ENCODE measurements around the gene CMTR1. TPM values are rescaled to one million over a fixed set of nuclear protein-coding genes. Genes with fewer than 3 reads are reported as not detected.

Gene CMTR1
- total RNA-seq, 4 donors from 2014 or later: 35.1 to 49.2 (median 41.4) TPM

GRCh38 chr6:37456126-37456525, 23.1 kb downstream of the CMTR1 start:
- H3K36me3 ChIP-seq: peaks cover 0 to 88% of the 10 kb centered on the region in 2 donors
- H3K27ac ChIP-seq: no peak overlapping the region
- peaks cover 0 to 32% (median 0%) of the 10 kb centered on the region in 3 donors for H3K4me1 ChIP-seq
- H3K9me3 ChIP-seq: no peaks in the 10 kb centered on the region
- WGBS, 2 donors (ENCODE audit: low coverage in 1 of 2): 52 to 61% methylated on average over 4 to 5 of the region's 6 CpGs
- no peak for ATAC-seq
- H3K4me3 ChIP-seq: no peak overlapping the region
- H3K27me3 ChIP-seq: no peaks in the 10 kb centered on the region
- TF ChIP-seq EP300 (IDR thresholded peaks at IDR 0.05): no peak
- no peak for TF ChIP-seq POLR2A (IDR thresholded peaks at IDR 0.05)
- no peak for TF ChIP-seq POLR2AphosphoS5 (IDR thresholded peaks at IDR 0.05)
- TF ChIP-seq, protein P1, sequence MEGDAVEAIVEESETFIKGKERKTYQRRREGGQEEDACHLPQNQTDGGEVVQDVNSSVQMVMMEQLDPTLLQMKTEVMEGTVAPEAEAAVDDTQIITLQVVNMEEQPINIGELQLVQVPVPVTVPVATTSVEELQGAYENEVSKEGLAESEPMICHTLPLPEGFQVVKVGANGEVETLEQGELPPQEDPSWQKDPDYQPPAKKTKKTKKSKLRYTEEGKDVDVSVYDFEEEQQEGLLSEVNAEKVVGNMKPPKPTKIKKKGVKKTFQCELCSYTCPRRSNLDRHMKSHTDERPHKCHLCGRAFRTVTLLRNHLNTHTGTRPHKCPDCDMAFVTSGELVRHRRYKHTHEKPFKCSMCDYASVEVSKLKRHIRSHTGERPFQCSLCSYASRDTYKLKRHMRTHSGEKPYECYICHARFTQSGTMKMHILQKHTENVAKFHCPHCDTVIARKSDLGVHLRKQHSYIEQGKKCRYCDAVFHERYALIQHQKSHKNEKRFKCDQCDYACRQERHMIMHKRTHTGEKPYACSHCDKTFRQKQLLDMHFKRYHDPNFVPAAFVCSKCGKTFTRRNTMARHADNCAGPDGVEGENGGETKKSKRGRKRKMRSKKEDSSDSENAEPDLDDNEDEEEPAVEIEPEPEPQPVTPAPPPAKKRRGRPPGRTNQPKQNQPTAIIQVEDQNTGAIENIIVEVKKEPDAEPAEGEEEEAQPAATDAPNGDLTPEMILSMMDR (IDR thresholded peaks at IDR 0.05): no peak

DNA sequence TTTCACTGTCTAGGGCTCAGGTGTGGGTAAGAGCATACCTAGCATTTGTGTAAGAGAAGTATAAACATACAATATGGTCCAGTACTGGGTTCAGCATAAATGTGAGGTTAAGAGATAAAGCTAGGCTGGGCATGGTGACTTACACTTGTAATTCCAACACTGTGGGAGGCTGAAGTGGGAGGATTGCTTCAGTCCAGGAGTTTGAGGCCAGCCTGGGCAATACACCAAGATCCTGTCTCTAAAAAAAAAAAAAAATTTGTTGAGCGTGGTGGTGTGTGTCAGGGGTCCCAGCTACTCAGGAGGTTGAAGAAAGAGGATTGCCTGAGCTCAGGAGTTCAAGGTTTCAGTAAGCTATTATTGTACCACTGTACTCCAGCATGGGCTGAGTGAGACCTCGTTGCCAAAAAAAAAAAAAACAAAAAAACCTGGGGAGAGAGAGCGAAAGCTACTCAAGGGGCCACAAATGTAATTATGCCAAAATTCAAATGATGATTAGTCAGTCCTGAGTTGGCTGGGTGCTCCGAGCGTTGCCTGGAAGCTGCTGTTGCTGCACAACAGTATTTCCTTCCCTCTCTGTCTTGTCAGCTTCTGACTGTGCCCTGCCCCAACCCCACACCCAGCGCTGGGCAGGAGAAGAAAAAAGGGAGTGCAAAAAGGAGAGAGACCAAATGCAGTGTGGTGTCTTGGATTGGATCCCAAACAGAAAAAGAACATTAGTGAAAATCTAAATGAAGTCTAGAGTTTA, 24.0 kb downstream of the CMTR1 start:
- 9 to 35% methylated on average over 5 to 6 of the region's 6 CpGs for WGBS, 2 donors (ENCODE audit: low coverage in 1 of 2)
- peak; percentile 58 for ATAC-seq
- TF ChIP-seq EP300 (IDR thresholded peaks at IDR 0.05): no peak
- TF ChIP-seq, protein P1 (IDR thresholded peaks at IDR 0.05): no peak
- TF ChIP-seq POLR2AphosphoS5 (IDR thresholded peaks at IDR 0.05): peak; percentile 22
- peaks cover 0 to 32% (median 0%) of the 10 kb centered on the region in 3 donors for H3K4me1 ChIP-seq
- H3K27ac ChIP-seq: no peak overlapping the region
- H3K36me3 ChIP-seq: peaks cover 1 to 88% of the 10 kb centered on the region in 2 donors
- no peaks in the 10 kb centered on the region for H3K9me3 ChIP-seq
- no peaks in the 10 kb centered on the region for H3K27me3 ChIP-seq
- no peak overlapping the region for H3K4me3 ChIP-seq

DNA sequence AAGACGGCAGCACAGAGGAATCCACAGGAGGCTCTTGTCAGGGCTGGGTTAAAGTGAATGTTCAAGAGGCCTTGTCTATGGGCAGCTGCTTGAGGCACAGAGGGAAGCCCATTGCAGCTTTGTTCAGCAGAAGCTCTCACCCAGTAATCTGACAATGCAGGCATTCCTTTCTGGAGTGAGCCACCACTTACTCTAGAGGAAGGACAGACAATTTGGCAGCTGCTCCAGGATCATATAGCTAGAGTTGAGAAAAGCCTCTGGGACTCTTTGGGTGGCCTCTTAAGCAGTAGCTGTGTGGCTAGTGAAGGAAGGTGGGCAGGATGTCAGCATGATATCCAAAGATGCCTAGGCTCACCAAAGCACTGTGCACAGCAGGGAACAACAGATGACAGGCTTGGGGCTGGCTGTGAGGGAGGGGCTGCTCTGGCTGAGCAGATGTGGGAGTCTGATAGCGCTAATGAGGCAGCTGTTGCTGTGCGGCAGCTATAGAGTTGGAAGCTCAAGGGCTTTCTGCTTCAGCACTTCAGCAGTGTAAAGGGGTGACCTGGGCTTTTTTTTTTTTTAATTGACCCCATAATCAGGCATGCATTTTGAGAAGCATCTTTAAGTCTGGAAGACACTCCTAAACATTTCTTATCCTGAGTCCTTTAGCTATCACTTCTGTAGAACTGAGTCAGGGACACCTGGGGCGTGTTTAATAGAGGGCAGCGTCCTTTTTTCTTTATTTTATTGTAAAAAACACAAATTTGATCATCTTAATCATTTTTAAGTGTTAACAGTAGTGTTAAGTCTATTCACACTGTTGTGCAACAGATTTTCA, 27.2 kb downstream of the CMTR1 start:
- H3K4me3 ChIP-seq: no peak overlapping the region
- H3K36me3 ChIP-seq: peaks cover 3 to 88% of the 10 kb centered on the region in 2 donors

GRCh38 chr6:37460805-37461204, 27.8 kb downstream of the CMTR1 start:
- Histone ChIP-seq H3K36me3 (peaks cover 3 to 87% of the 10 kb centered on the region in 2 donors), H3K27ac (no peak overlapping the region), H3K27me3 (no peaks in the 10 kb centered on the region), H3K4me1 (peaks cover 0 to 18% (median 0%) of the 10 kb centered on the region in 3 donors), H3K9me3 (no peaks in the 10 kb centered on the region), H3K4me3 (no peak overlapping the region)
- ATAC-seq: no peak
- WGBS, 2 donors (ENCODE audit: low coverage in 1 of 2): 69% methylated on average over 2 of the region's 2 CpGs; no CpG with 5 or more reads in 1 of the 2 donors
- no peak for TF ChIP-seq POLR2A (IDR thresholded peaks at IDR 0.05)
- TF ChIP-seq EP300 (IDR thresholded peaks at IDR 0.05): no peak
- TF ChIP-seq, protein P1 (IDR thresholded peaks at IDR 0.05): no peak
- no peak for TF ChIP-seq POLR2AphosphoS5 (IDR thresholded peaks at IDR 0.05)

More for the DNA sequence above, 27.2 kb downstream of the CMTR1 start:
- Histone ChIP-seq H3K27me3 (no peaks in the 10 kb centered on the region), H3K9me3 (no peaks in the 10 kb centered on the region), H3K27ac (no peak overlapping the region), H3K4me1 (peaks cover 0 to 18% (median 0%) of the 10 kb centered on the region in 3 donors)
- 83 to 95% methylated on average over 2 to 4 of the region's 5 CpGs for WGBS, 2 donors (ENCODE audit: low coverage in 1 of 2)
- TF ChIP-seq POLR2AphosphoS5 (IDR thresholded peaks at IDR 0.05) (no peak), POLR2A (IDR thresholded peaks at IDR 0.05) (no peak), EP300 (IDR thresholded peaks at IDR 0.05) (no peak)
- TF ChIP-seq, protein P1 (IDR thresholded peaks at IDR 0.05): no peak
- no peak for ATAC-seq
